ENCODE measurements around the gene ZNF764.
"Not testable (repeated sequence)": the region's sequence is repeated elsewhere in the genome, so short reads cannot be mapped to it uniquely, and the experiment has no call there.

The ZNF764 gene

GRCh38 chr16:30557957-30558788 lies at the start of gene ZNF764:
TSS of gene ZNF764 (minus strand) at chr16:30558374. CDS start at chr16:30558182, 192 bp downstream.
- DNase-seq (ENCODE audit: low spot score): peak; percentile 98
- Mint-ChIP-seq H3K36me3 (ENCODE audit: low read depth) (peaks cover 22% of the 10 kb centered on the region), H3K27me3 (ENCODE audit: low read depth) (no peaks in the 10 kb centered on the region), H3K4me1 (ENCODE audit: low read depth) (peaks cover 37% of the 10 kb centered on the region), H3K4me3 (peak within 1 kb of the TSS; percentile 86), H3K27ac (peak within 1 kb of the TSS; percentile 87), H3K9me3 (no peaks in the 10 kb centered on the region)

DNA sequence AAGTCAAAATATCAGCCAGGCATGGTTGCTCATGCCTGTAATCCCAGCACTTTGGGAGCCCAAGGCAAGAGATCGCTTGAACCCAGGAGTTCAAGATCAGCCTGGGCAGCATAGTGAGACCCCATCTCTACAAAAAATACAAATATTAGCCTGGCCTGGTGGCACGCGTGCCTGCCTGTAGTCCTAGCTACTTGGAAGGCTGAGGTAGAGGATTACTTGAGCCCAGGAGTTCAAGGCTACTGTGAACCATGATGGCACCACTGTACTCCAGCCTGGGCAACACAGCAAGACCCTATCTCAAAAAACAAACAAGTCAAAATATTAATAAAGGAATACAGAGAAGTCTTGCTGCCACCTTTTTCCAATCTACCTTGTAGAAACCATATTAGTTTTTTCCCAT lies 47.8 kb upstream of the ZNF764 start:
- Mint-ChIP-seq H3K36me3 (ENCODE audit: low read depth) (peaks cover 34% of the 10 kb centered on the region), H3K4me3 (no peak overlapping the region), H3K27me3 (ENCODE audit: low read depth) (no peaks in the 10 kb centered on the region), H3K9me3 (no peaks in the 10 kb centered on the region), H3K27ac (no peak overlapping the region), H3K4me1 (ENCODE audit: low read depth) (peaks cover 15% of the 10 kb centered on the region)
- DNase-seq (ENCODE audit: low spot score): no peak

DNA sequence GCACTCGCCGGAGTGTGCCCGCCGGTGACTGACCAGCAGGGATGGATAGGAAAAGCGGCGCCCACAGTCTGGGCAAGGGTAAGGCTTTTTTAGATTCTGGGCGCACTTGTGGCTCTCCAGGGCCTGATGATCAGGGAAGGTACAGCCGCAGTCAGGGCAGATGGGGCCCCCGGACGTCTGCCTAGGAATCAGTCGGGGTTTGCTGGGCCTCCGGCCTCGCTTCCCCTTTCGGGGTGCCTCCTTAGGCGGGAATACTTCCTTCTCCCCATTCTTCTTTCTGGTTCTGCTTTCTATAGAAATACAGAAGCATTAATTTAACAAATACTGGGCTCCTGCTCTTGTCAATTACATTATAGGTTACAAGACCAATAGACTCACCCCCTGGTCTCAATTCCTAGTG lies 47.0 kb upstream of the ZNF764 start:
- DNase-seq (ENCODE audit: low spot score): no peak
- H3K4me1 Mint-ChIP-seq (ENCODE audit: low read depth): peaks cover 10% of the 10 kb centered on the region
- no peak overlapping the region for H3K4me3 Mint-ChIP-seq
- H3K36me3 Mint-ChIP-seq (ENCODE audit: low read depth): peaks cover 36% of the 10 kb centered on the region
- H3K27me3 Mint-ChIP-seq (ENCODE audit: low read depth): no peaks in the 10 kb centered on the region
- no peak overlapping the region for H3K27ac Mint-ChIP-seq
- H3K9me3 Mint-ChIP-seq: no peaks in the 10 kb centered on the region

- no peaks in the 10 kb centered on the region for H3K9me3 Mint-ChIP-seq
- peaks cover 10% of the 10 kb centered on the region for H3K4me1 Mint-ChIP-seq (ENCODE audit: low read depth)
- no peak for DNase-seq (ENCODE audit: low spot score)
- peaks cover 36% of the 10 kb centered on the region for H3K36me3 Mint-ChIP-seq (ENCODE audit: low read depth)
- no peak overlapping the region for H3K27ac Mint-ChIP-seq
- no peaks in the 10 kb centered on the region for H3K27me3 Mint-ChIP-seq (ENCODE audit: low read depth)
- H3K4me3 Mint-ChIP-seq: no peak overlapping the region
Measured at GRCh38 chr16:30604316-30604947, 46.3 kb upstream of the ZNF764 start.

GRCh38 chr16:30603945-30604315 lies 45.8 kb upstream of the ZNF764 start:
- Mint-ChIP-seq H3K27me3 (ENCODE audit: low read depth) (no peaks in the 10 kb centered on the region), H3K4me3 (no peak overlapping the region), H3K9me3 (no peaks in the 10 kb centered on the region), H3K36me3 (ENCODE audit: low read depth) (peaks cover 36% of the 10 kb centered on the region), H3K4me1 (ENCODE audit: low read depth) (peaks cover 7% of the 10 kb centered on the region), H3K27ac (no peak overlapping the region)
- no peak for DNase-seq (ENCODE audit: low spot score)

DNA sequence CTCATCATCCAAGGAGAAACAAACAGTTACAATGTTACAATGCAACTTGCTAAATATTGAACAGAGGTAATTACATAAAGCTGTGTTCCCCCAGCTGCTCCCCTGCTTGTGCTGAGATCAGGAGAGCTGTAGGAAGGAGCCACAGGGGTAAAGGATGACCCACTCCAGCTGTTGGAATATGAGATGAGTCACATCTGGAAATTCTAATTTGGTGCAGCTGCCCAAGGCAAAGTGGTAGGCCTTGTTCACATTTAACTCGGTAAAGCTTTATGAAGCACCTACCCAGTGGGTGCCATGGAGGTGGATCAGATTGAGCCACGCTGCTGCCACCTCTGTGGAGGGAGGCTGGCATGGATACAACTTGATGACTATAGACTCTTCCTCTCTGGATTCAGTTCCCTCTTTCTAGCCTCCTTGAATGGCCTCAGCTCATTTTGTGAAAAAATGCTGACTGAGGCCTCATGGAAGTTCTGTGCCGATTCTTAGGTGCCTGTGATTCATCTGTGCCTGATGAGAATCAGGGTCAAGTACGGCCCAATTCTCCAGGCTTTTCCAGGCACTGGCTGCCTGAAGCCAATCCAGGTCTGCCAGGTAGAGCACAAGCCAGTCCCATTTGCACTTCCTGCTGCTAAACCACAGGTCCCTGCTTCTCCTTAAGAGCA lies 44.6 kb upstream of the ZNF764 start:
- H3K36me3 Mint-ChIP-seq (ENCODE audit: low read depth): peaks cover 31% of the 10 kb centered on the region
- DNase-seq (ENCODE audit: low spot score): no peak
- H3K27ac Mint-ChIP-seq: no peak overlapping the region
- no peaks in the 10 kb centered on the region for H3K27me3 Mint-ChIP-seq (ENCODE audit: low read depth)
- no peak overlapping the region for H3K4me3 Mint-ChIP-seq
- H3K9me3 Mint-ChIP-seq: no peaks in the 10 kb centered on the region
- H3K4me1 Mint-ChIP-seq (ENCODE audit: low read depth): peaks cover 11% of the 10 kb centered on the region

- Mint-ChIP-seq H3K9me3 (no peaks in the 10 kb centered on the region), H3K4me1 (ENCODE audit: low read depth) (peaks cover 9% of the 10 kb centered on the region), H3K27me3 (ENCODE audit: low read depth) (no peaks in the 10 kb centered on the region), H3K4me3 (no peak overlapping the region), H3K36me3 (ENCODE audit: low read depth) (peaks cover 28% of the 10 kb centered on the region), H3K27ac (no peak overlapping the region)
- no peak for DNase-seq (ENCODE audit: low spot score)
Measured at GRCh38 chr16:30601966-30602365, 43.8 kb upstream of the ZNF764 start.

DNA sequence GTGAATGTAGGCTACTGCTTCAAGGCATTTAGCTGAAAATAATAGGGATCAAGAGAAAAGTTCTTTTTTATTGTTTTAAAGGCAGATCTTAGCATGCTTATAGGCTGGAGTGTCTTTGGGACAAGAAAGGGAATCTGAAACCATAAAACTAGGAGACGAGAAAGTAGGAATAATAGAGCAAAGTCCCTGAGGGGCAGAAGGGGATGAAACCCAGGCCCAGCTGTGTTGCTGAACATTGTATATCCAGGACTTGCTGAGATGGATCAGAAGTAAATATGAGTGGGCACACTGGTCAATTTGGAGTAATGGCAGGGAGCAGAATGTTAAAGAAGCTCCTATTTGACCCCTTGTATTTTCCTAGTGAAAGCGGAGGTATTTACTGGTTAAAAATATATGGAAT lies 42.8 kb upstream of the ZNF764 start:
- Mint-ChIP-seq H3K36me3 (ENCODE audit: low read depth) (peaks cover 22% of the 10 kb centered on the region), H3K27ac (no peak overlapping the region), H3K27me3 (ENCODE audit: low read depth) (no peaks in the 10 kb centered on the region), H3K9me3 (no peaks in the 10 kb centered on the region), H3K4me3 (no peak overlapping the region), H3K4me1 (ENCODE audit: low read depth) (peaks cover 9% of the 10 kb centered on the region)
- no peak for DNase-seq (ENCODE audit: low spot score)

GRCh38 chr16:30600215-30600614 lies 42.0 kb upstream of the ZNF764 start:
- DNase-seq (ENCODE audit: low spot score): no peak
- Mint-ChIP-seq H3K27ac (no peak overlapping the region), H3K4me1 (ENCODE audit: low read depth) (peaks cover 9% of the 10 kb centered on the region), H3K9me3 (no peaks in the 10 kb centered on the region), H3K27me3 (ENCODE audit: low read depth) (no peaks in the 10 kb centered on the region), H3K36me3 (ENCODE audit: low read depth) (peaks cover 18% of the 10 kb centered on the region), H3K4me3 (no peak overlapping the region)

GRCh38 chr16:30592871-30593270 lies 34.7 kb upstream of the ZNF764 start:
- peaks cover 10% of the 10 kb centered on the region for H3K36me3 Mint-ChIP-seq (ENCODE audit: low read depth)
- H3K27ac Mint-ChIP-seq: peak overlapping the region; percentile 15
- H3K27me3 Mint-ChIP-seq (ENCODE audit: low read depth): no peaks in the 10 kb centered on the region
- no peaks in the 10 kb centered on the region for H3K9me3 Mint-ChIP-seq
- H3K4me1 Mint-ChIP-seq (ENCODE audit: low read depth): peaks cover 5% of the 10 kb centered on the region
- DNase-seq (ENCODE audit: low spot score): no peak
- H3K4me3 Mint-ChIP-seq: no peak overlapping the region

- DNase-seq (ENCODE audit: low spot score); H3K27me3 Mint-ChIP-seq (ENCODE audit: low read depth); H3K4me3 Mint-ChIP-seq; H3K27ac Mint-ChIP-seq; H3K9me3 Mint-ChIP-seq: not testable (repeated sequence)
- Mint-ChIP-seq H3K36me3 (ENCODE audit: low read depth) (peaks cover 19% of the 10 kb centered on the region), H3K4me1 (ENCODE audit: low read depth) (peaks cover 11% of the 10 kb centered on the region)
Measured at GRCh38 chr16:30590869-30591268, 32.7 kb upstream of the ZNF764 start.

GRCh38 chr16:30589582-30589981 lies 31.4 kb upstream of the ZNF764 start:
- H3K4me3 Mint-ChIP-seq; H3K27ac Mint-ChIP-seq; DNase-seq (ENCODE audit: low spot score); H3K27me3 Mint-ChIP-seq (ENCODE audit: low read depth); H3K9me3 Mint-ChIP-seq: not testable (repeated sequence)
- Mint-ChIP-seq H3K36me3 (ENCODE audit: low read depth) (peaks cover 23% of the 10 kb centered on the region), H3K4me1 (ENCODE audit: low read depth) (peaks cover 15% of the 10 kb centered on the region)

DNA sequence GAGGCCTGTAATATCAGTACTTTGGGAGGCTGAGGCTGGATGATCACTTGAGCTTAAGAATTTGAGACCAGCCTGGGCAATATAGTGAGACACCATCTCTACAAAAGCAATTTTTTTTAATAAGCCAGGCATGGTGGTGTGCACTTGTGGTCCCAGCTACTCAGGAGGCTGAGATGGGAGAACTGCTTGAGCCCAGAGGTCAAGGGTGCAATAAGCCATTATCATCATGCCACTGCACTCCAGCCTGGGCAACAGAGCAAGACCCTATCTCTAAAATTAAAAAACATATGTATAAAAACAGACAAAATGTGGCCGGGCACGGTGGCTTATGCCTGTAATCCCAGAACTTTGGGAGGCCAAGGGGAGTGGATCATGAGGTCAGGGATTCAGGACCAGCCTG lies 30.5 kb upstream of the ZNF764 start:
- no peaks in the 10 kb centered on the region for H3K27me3 Mint-ChIP-seq (ENCODE audit: low read depth)
- H3K36me3 Mint-ChIP-seq (ENCODE audit: low read depth): peaks cover 21% of the 10 kb centered on the region
- H3K4me1 Mint-ChIP-seq (ENCODE audit: low read depth): peaks cover 20% of the 10 kb centered on the region
- DNase-seq (ENCODE audit: low spot score): no peak
- H3K9me3 Mint-ChIP-seq: no peaks in the 10 kb centered on the region
- H3K27ac Mint-ChIP-seq: no peak overlapping the region
- H3K4me3 Mint-ChIP-seq: no peak overlapping the region

Data from T-helper 2 cell treated with Interferon-gamma antibody and Interleukin-4, amounts not matched to agents 5 μg/mL and 100 μg/mL, for 36 hours (primary cell).